HFF-Myc (cell line): ENCODE measurements around the gene STK24.
"Not testable (repeated sequence)": the region's sequence is repeated elsewhere in the genome, so short reads cannot be mapped to it uniquely, and the experiment has no call there.

Experiments used
- DNase-seq: peaks from one replicate; pipeline ENCODE4 v3.0.0-alpha.2; 2011; ENCODE audit warnings: low read depth; ENCODE audit errors: extremely low read depth
- H3K4me3 ChIP-seq: replicated peaks from 2 replicates; pipeline ENCODE4 v1.5.1; 2011; ENCODE audit warnings: low read depth, mild to moderate bottlenecking, control low read depth, low read length
- CTCF ChIP-seq: IDR thresholded peaks from 2 replicates; pipeline ENCODE4 v1.5.1; 2012; ENCODE audit warnings: mild to moderate bottlenecking, low read depth, low read length, control low read depth; ENCODE audit errors: missing control alignments

STK24 gene

GRCh38 chr13:98416408-98416807 is 160.5 kb downstream of the STK24 start:
- no peak for DNase-seq
- H3K4me3 ChIP-seq: no peak overlapping the region
- no peak for TF ChIP-seq CTCF

GRCh38 chr13:98415326-98416070 is 161.4 kb downstream of the STK24 start:
- no peak for DNase-seq
- TF ChIP-seq CTCF: no peak
- no peak overlapping the region for H3K4me3 ChIP-seq

- no peak for DNase-seq
- TF ChIP-seq CTCF: no peak
- H3K4me3 ChIP-seq: no peak overlapping the region
Measured at GRCh38 chr13:98413796-98414195, 163.1 kb downstream of the STK24 start.

- not testable (repeated sequence) for H3K4me3 ChIP-seq, DNase-seq
Measured at GRCh38 chr13:98413278-98413677, 163.6 kb downstream of the STK24 start.

GRCh38 chr13:98411617-98412265 is 165.2 kb downstream of the STK24 start:
- DNase-seq: no peak
- H3K4me3 ChIP-seq: no peak overlapping the region
- no peak for TF ChIP-seq CTCF

- no peak for TF ChIP-seq CTCF
- H3K4me3 ChIP-seq: no peak overlapping the region
- DNase-seq: no peak
Measured at GRCh38 chr13:98411013-98411412, 165.9 kb downstream of the STK24 start.

GRCh38 chr13:98410612-98411011 is 166.3 kb downstream of the STK24 start:
- DNase-seq: no peak
- no peak for TF ChIP-seq CTCF
- H3K4me3 ChIP-seq: no peak overlapping the region
